IPS-NIHi7 (cell line): ENCODE results near the gene IL15RA.
"Not testable (repeated sequence)": the region's sequence is repeated elsewhere in the genome, so short reads cannot be mapped to it uniquely, and the experiment has no call there.

Experiments
- DNase-seq: peaks from one replicate; pipeline ENCODE4 v3.0.0; 2012; ENCODE audit warnings: mixed read lengths; ENCODE audit errors: extremely low spot score

Gene IL15RA

DNA sequence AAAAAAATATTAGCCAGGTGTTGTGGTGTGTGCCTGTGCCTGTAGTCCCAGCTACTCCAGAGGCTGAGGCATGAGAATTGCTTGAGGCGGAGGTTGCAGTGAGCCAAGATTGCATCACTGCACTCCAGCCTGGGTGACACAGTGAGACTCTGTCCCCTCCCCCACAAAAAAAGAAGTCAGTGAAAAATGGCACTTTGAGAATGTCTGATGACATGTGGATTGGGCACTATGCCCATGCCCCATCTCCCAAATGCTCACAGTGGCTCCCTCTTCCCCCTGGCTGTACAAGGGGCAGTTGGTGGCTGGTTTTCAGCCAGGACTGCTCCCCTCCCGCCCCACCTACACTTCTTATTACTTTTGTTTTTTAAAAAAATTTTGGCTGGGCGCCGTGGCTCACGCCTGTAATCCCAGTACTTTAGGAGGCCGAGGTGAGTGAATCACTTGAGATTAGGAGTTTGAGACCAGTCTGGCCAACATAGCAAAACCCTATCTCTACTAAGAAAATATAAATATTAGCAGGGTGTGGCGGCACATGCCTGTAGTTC lies 26.1 kb downstream of the IL15RA start:
- no peak for DNase-seq

DNA sequence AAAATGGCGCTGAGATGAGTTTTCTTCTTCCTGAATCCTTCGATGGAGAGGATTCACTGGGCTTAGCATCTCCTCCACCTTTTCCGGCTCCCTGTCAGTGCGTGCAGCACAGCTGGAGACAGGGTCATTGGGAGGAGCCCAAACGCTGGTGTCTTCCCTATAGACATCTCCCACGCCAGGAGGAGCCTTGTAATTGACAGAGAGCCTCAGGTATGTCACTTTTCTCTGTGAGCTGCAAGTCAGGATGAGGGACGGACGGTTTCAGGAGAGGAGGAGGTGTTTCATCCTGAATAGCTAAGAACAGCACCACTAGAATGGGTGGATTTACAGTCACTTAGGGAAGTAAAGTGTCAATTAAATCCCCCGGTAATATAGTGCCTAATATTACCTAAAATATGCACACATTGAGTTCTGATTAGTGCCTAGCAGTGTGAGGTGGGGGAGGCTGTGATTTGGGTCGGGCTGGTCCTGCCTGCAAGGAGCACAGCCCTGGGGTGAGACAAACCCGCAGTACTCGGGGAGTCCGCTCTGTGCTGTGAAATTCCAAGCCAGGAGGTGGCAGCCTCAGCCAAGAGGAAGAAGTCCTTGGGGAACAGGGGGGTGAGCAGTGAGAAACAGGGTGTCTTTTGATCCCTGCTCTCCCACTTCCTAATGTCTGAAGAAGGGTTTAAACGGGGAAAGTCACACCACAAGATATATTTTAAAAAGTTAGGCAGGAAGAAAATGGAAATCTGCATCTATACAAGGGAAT lies 28.2 kb downstream of the IL15RA start:
- DNase-seq, result peak; percentile 85

DNA sequence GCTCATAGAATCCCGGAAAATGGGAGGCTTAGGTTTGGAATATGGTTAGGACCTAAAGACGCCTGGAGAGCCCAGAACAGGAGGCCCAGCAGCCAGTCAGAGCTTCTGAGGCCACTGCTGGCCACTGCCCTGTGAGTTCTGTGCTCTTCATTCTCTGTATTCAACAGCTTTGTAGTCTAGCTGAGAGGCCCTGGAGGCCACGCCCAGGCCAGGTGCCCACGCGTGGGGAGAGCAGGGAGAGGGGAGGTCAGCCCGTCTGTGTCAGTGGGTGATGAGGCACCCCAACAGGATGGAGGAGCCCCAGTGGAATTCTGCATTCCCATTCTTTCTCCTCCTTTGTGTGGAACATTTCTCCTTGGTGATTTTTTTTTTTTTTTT lies 29.1 kb downstream of the IL15RA start:
- DNase-seq, result no peak

DNA sequence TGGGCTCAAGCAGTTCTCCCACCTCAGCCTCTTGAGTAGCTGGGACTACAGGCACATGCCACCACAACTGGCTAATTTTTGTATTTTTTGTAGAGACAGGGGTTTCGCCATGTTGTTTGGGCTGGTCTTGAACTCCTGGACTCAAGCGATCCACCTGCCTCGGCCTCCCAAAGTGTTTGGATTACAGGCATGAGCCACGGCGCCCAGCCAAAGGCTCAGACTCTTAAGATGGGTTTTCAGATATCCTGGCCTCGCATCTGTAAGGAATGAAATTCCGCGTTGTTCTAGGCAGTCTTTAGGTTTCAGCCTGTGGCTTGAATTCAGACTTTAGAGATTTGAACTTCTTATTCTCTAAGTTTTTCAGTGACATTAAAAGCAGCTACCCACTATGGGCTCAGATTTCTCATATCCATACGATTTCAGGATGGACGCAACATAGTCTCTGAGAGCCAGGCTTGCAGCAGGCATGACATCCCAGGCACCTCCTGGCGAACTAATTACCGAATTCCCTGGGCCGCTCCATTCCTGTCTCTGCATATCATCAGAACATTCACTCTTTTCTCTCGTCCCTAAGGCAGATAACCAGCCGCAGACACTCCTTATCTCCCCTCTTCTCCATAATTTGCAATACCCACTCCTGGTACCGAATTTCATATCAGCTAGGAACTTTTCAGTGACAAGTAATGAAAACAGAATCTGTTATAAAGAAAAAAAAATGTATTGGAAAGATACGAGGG lies 29.7 kb downstream of the IL15RA start:
- DNase-seq, result no peak

DNA sequence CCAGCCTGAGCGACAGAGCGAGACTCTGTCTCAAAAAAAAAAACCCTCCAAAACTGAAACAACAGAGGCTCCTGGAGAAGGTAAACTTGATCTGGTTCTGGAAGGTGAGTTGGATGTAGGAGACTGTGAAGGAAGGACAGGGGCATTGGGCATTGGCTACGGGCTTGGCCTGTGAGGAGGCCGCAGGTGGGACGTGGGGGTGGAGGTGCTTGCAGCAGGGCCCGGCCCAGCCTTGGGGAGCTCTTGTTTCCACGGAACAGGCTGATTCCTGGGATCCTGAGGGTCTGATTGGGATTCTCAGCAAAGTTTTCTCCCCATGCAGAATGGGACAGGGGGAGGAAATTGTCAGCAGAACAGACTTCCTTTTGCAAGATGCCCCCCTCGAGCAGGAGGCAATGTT lies 30.6 kb downstream of the IL15RA start:
- no peak for DNase-seq

DNA sequence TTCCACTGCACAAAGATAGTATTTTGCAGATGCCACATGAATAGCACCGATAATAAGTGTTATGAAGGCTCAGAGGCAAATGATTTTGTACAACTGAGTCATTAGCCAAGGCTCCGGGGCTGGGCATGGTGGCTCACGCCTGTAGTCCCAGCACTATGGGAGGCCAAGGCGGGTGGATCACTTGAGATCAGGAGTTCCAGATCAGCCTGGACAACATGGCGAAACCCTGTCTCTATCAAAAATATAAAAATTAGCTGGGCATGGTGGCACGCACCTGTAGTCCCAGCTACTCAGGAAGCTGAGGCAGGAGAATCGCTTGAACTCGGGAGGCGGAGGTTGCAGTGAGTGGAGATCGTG lies 30.9 kb downstream of the IL15RA start:
- not testable (repeated sequence) for DNase-seq

DNA sequence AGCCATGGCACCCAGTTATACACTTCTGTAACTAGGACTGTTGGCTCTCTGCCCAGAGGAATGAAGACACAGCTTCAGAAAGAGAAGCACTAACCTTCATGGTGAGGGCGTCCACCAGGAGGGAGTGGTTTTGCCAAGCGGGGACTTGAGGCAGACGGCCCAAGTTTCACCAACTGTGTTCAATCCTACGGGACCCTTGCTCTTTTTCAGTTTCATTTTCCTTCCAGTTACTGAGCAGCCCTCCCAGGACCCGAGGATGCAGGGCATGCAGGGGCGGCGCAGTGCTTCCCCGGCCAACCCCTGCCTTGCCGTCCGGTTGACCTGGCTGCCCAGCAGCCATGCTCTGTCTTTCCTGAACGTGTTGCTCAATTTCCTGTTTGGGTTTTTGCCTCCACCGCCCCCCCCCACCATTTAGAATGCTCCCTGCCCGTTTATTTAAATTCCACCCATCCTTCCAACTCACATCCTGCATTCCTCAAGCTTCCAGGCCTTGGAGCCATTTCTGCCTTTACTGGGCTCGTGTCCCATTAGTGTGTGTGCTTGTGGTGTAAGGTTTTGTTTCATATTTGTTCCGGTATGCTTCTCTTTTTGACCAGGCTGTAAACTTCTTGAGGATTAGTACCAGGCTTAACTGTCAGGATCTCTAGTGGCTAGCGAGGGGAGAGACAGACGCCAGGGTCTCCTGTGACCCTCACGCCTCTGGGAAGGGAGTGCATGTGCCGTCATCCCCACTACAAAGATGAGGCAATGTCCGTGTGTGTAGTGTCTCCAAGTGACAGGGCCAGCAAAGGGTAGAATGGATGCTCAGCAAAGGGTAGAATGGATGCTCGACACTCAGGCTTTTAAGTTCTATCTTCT lies 31.6 kb downstream of the IL15RA start:
- peak; percentile 34 for DNase-seq

DNA sequence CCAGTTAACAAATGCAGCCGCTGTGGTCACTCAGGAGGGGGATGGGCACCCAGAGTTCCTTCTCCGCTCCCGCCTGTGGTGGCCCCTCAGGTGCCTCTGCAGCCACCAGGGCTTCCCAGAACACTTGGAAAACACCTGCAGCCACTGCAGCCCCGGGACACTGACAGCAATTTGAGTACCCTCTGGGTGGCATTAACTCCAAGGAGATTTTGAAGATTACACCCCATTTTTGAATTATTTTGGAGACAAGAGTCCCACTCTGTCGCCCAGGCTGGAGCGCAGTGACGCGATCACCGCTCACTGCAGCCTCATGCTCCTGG lies 32.2 kb downstream of the IL15RA start:
- no peak for DNase-seq

DNA sequence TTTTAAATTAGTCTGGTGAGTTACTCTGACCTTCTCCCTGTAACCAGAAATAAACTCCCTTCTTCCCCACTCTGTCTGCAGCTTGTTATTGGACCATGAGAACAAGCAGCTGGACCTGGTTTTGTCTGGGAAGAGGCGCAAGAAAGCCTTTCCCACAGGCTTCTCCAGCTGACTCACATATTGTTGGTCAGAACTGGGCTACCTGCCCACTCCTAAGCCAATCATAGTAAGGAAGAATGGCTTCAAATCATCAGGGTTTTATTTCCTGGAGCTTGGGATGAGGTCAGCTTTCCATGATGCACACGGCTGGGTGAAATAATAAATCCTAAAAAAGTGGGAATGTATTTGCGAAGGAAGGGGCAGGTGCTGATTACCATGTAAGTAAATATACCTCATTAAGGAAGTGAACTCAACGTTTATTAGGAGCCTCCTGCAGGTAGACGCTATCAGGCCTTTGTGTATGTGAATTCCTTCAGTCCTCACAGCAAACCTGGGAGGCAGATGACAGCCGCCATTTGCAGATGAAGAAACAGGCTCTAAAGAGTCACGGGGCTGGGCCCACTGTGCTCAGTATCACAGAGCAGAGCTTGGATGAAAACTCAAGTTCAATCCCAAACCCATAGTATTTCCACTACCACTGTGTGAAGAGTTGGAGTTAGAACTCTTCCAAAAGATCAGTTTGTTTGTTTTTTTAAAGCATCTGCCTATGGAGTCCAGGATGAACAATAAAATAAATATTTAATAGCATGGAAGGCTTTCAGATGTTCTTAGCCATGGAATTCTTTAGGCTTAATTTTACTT lies 32.8 kb downstream of the IL15RA start:
- DNase-seq, result no peak

DNA sequence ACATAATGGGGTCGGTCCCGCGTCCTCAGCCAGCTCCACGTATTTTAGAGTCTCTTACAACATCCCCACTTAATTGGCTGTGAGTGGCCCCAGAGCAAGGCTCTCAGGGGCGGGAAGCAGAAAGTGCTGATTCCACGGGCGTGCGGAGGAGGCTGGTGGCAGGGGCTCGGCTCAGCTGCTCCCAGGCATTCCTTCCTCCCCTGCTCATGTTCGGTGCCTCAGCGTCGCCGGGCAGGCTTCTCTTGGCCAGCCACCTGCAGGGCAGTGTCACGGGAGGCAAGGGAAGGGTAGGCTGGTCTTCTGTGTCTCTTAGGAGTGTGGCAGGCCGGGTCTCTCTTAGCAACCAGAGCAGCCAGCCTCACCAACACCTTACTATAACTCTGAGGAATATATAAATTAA lies 33.8 kb downstream of the IL15RA start:
- peak; percentile 44 for DNase-seq

DNA sequence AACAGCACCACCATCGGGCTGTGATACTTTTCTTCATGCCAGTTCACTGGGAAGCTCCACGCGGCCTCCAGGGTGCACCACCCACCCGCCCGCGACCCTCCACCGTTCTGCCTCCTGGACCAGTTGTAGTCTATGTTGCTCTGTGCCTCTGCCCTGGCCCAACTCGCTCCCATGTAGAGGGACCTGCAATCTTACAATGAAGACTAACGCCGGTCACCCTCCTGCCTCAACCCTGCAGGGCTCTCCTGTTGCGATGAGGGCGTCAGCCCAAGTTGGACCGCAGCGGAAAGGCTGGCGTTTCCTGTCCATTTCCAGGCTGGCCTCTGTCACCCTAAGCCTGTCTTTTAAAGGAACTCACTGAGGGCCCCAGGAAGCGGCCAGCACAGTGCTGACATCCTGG lies 34.9 kb downstream of the IL15RA start:
- no peak for DNase-seq

DNA sequence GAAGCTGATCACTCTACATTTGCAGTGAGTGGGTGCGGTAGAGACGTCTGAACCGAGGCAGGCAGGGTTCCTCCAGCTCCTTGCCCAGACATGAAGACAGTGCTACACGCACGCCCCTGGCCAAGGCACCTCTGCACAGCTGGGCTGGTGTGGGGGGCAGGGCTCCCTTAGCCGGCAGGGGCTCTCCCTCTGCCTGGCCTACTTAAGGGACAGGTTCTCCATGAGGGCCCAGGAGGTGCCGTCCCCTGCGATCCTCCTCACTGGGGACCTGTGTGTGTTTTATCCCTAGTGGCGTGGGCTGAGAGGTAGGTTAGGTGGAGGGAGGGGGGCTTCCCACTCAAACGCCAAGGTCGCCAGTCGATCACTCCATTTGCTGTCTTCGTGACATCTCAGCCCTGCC lies 35.3 kb downstream of the IL15RA start:
- DNase-seq, result no peak

DNA sequence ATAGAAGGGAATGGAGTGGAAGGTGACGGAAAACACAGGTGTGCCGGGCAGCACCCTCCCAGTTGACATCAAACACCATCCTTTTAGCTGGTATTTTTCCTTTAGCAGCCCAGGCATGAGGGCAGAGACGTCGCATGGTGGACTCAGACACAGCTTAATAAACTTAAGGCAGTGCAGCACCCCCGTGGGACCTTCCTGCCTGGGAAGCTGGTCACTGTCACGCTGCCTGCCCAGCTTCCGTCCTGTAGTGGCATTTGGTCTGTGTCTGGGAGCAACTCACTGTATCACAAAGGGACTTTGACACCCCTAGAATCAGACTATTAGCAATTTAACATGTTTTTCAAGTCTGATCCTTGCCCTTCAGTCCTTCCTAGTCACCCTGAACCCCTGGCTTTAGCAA lies 35.8 kb downstream of the IL15RA start:
- no peak for DNase-seq

DNA sequence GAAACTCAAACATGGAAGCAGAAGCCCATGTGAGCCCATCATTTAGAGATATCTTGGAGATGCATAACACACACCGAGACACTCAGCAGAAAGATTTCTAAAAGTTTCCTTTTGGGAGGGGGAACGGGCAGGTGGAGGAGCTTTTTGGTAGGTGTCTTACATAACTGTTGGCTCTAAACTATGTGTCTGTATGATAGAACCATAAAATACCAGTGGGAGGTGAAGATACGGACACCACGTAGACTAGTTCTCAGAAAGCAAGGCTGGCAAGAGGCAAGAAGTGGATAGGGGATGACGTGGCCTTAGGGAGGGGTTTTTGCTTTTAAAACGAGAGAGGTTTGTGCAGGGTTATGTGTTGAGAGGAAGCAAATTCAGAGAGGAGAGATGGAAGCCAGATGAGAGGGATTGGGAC lies 36.5 kb downstream of the IL15RA start:
- DNase-seq, result no peak

DNA sequence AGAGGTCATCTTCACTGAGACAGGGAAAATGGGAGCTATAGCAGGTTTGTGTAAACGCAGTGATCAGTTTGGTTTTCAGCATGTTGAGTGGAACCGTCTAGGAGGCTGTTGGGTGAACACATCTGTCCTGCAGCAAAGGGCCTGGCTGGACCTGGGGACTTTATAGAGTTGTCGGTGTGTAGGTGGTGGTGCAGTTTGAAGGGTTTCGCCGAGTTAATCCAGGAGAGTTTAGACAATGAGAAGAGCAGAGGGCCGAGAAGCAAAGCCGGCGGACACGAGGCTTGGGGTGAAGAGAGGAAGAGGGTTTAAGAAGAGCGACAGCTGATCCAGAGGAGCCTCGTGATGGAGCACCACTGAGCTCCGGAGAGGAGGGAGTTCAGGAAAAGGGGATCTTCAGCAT lies 39.1 kb downstream of the IL15RA start:
- no peak for DNase-seq

DNA sequence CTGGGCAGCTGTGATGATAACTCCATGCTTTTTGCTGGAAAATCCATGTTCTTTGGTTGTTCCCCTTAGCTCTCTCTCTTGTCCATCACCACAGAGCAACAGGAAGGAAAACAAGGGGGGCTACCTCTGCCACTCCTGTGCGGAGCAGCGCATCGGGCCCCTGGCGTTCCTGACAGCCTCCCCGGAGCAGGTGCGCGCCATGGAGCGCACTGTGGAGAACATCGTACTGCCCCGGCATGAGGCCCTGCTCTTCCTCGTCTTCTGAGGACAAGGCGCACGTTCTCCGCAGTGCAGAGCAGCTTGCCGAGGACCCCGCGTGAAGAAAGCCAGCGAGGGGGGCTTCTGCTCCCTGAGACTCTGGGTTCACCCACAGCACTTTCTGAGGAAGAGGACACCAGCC lies 40.3 kb downstream of the IL15RA start:
- DNase-seq, result no peak

DNA sequence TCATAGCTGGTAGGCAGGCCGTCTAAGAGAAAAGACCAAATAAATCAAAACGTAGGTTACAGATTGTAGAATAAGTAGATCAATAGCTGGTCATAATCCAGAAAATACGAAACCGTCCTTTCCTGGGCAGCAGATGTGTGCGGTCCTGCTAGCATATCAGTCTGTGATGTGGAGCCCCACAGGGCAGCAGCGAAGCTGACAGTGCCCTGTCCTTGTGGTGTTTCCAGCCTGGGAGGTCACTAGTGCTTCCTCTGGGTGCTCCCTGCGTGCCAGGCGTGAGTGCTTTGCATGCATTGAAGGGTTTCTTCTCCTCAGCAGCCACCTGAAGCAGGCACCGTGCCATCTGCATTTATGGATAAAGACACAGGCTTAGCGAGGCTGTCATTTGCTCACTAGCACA lies 41.7 kb downstream of the IL15RA start:
- no peak for DNase-seq

DNA sequence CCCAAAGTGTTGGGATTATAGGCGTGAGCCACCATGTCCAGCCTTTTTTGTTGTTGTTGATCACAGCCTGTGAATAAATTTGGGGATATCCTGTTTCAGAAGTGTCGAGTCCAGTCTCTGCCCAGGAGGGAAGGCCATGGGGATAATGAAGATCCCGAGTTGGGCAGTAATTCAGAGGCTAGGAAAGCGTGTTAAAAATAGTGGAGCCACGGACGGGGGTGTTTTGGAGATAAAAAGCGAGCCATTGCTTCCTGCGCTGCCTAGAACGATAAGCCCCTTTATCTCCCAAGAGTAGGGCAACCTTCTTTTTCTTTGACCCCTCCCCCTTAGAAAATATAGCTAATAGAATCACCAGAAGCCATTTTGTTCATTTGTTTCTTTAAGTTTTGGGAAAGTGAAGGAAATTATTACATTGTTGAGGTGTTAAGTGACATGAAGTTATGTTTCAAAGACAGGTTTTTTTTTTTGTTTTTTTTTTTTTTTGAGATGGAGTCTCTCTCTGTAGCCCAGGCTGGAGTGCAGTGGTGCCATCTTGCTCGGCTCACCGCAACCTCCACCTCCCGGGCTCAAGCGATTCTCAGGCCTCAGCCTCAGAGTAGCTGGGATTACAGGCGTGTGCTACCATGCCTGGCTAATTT lies 43.3 kb downstream of the IL15RA start:
- DNase-seq, result no peak

DNA sequence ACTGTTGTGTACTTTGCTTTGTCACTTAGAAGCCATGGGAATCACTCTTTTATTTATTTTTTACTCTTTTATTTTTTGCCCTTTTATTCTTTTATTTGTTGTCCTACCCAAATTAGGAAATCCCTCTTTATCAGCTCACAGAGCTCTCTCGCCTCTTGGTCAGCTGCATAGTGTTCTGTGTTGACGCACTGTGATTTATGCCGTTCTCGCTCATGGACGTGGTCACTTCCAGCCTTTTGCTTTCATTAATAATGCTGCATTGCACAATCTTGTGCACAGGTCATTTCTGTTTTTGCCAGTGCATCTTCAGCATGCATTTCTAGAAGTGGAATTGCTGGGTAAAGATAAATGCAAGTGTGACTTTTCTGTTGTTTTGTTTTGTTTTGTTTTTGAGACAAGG lies 45.0 kb downstream of the IL15RA start:
- no peak for DNase-seq

DNA sequence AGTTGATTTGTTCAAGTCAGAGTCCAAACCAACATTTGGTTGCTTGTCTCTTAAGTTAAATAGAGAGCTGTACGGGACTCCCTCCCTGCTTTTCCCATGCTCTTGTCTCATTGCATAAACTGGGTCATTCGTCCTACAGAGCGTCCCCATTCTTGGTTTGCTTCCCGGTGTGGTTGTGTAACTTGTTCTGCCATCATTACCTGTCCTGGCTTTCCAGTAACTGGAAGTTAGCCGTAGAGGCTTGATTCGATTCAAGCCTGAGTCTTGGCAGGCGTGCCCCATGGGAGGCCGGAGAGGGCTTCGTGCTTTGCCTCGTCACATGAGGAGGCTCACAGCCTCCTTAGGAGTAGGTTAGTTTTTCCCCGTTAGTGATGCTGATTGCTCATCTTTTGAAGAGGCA lies 47.1 kb downstream of the IL15RA start:
- DNase-seq, result no peak

DNA sequence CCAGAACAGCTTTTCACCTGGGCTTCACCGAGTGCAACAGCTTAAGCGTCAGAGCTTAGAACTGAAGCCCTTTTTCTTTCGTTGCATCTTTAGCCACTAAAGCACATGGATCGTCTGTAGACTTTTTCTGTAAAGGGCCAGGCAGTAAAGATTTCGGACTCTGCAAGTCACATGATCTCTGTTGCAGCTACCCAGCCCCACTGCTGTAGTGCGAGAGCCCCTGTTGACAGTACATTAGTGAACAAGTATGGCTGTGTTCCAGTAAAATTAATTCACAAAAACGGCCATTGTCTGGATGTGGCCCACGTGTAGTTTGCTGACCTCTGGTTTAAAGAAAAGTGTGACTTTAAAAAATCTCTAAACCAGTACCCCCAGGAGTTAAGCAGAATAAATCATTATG lies 47.9 kb downstream of the IL15RA start:
- no peak for DNase-seq
